OCI-LY7 (cell line): ENCODE data around the gene TALDO1. TPM values are rescaled to one million over a fixed set of nuclear protein-coding genes. Genes with fewer than 3 reads are reported as not detected.

Experiments
- BruUV-seq: library from RNA; stranded (reverse); fragments of 400-500 nt; replicated peaks from 2 replicates; lab custom pipeline; 2021; lab: Mats Ljungman, UMichigan
- CTCF ChIA-PET: fragments of 300-600 bp; sonication (Branson Sonifier 250); formaldehyde crosslinking; loops from one replicate; lab custom pipeline; 2022; ENCODE audit warnings: antibody characterized with exemption; ENCODE audit not compliant: unreplicated experiment; lab: Charles Lee
- POLR2A ChIA-PET: fragments of 300-600 bp; sonication (Branson Sonifier 250); formaldehyde crosslinking; loops from one replicate; lab custom pipeline; 2022; ENCODE audit warnings: antibody characterized with exemption; lab: Charles Lee
- DNase-seq: peaks from one replicate; pipeline ENCODE4 v3.0.0-alpha.2; 2015; ENCODE audit warnings: low spot score
- H2AFZ ChIP-seq: fragments of 200-600 bp; sonication (generic), shearing (Covaris generic); 2 replicates; pipeline ENCODE4 v1.6.1; 2014; ENCODE audit warnings: mild to moderate bottlenecking, antibody characterized with exemption, low read length, moderate library complexity
- H3K27ac ChIP-seq: fragments of 200-600 bp; sonication (generic); 2 replicates; pipeline ENCODE4 v1.5.1; 2014; ENCODE audit warnings: mixed run types, low read depth, mild to moderate bottlenecking, moderate library complexity, low read length, inconsistent platforms; ENCODE audit not compliant: poor library complexity, severe bottlenecking
- H3K36me3 ChIP-seq: fragments of 200-600 bp; sonication (generic); 2 replicates; pipeline ENCODE4 v1.6.1; 2014; ENCODE audit warnings: mild to moderate bottlenecking, antibody characterized with exemption, low read length, moderate library complexity, mixed read lengths; ENCODE audit not compliant: insufficient read depth
- H3K4me1 ChIP-seq: fragments of 200-600 bp; sonication (generic); 2 replicates; pipeline ENCODE4 v1.5.1; 2014; ENCODE audit warnings: mild to moderate bottlenecking, low read length; ENCODE audit not compliant: insufficient read depth, poor library complexity, severe bottlenecking
- H3K4me2 ChIP-seq: fragments of 200-600 bp; sonication (generic); 2 replicates; pipeline ENCODE4 v1.6.1; 2014; ENCODE audit warnings: mild to moderate bottlenecking, low read length
- H3K4me3 ChIP-seq: fragments of 200-600 bp; sonication (generic); 2 replicates; pipeline ENCODE4 v1.5.1; 2014; ENCODE audit warnings: mild to moderate bottlenecking, low read depth, low read length; ENCODE audit not compliant: poor library complexity, severe bottlenecking
- H3K79me2 ChIP-seq: fragments of 200-600 bp; sonication (generic); 2 replicates; pipeline ENCODE4 v1.6.1; 2016; ENCODE audit warnings: low read depth, mild to moderate bottlenecking, low read length, moderate library complexity, mixed read lengths; ENCODE audit not compliant: insufficient read depth
- H3K9me2 ChIP-seq: fragments of 200-600 bp; sonication (generic); 2 replicates; pipeline ENCODE4 v1.6.1; 2016; ENCODE audit warnings: mild to moderate bottlenecking, low read length, mixed read lengths; ENCODE audit not compliant: insufficient read depth
- H3K9me3 ChIP-seq: fragments of 200-600 bp; sonication (generic); 2 replicates; pipeline ENCODE4 v1.6.1; 2014; ENCODE audit warnings: mild to moderate bottlenecking, mixed run types, low read length, mixed read lengths
- H4K20me1 ChIP-seq: fragments of 200-600 bp; sonication (generic); 2 replicates; pipeline ENCODE4 v1.6.1; 2014; ENCODE audit warnings: mild to moderate bottlenecking, antibody characterized with exemption, low read length, moderate library complexity, mixed read lengths; ENCODE audit not compliant: insufficient read depth
- CTCF ChIP-seq: fragments of 200-600 bp; sonication (generic); conservative IDR thresholded peaks from 2 replicates; pipeline ENCODE4 v1.5.1; 2014; ENCODE audit warnings: mild to moderate bottlenecking, antibody characterized with exemption, low read length, moderate library complexity, mixed read lengths
- EZH2phosphoT487 ChIP-seq: fragments of 200-600 bp; sonication (generic); IDR thresholded peaks from 2 replicates; pipeline ENCODE4 v1.6.1; 2018; ENCODE audit warnings: low read depth, borderline replicate concordance, mild to moderate bottlenecking, mixed run types, antibody characterized with exemption, low read length, moderate library complexity, mixed read lengths
- intact Hi-C: fragments of 100-400 bp; cut with micrococcal nuclease; formaldehyde crosslinking; loops from one replicate; pipeline ENCODE4 v1.10.0; 2022; ENCODE audit not compliant: unreplicated experiment
- total RNA-seq, 2 experiments: library from RNA; depleted of rRNA in 1 of 2; stranded (reverse); fragments of >200 nt in 1 of 2; shearing (Covaris generic) in 1 of 2; gene quantifications; 2 replicates each; pipeline ENCODE4 v1.2.3, GENCODE V29; 2014 to 2022

Gene TALDO1
- total RNA-seq, 2 experiments from 2014 or later, result 172 to 226 TPM

- Histone ChIP-seq H3K27ac (no peak overlapping the region), H4K20me1 (no peaks in the 10 kb centered on the region), H3K36me3 (peaks cover 25% of the 10 kb centered on the region; the same call in 1 of the 2 replicates), H3K9me2 (no peaks in the 10 kb centered on the region), H3K9me3 (no peaks in the 10 kb centered on the region), H3K4me3 (no peak overlapping the region), H2AFZ (no peak overlapping the region), H3K79me2 (peaks cover 13% of the 10 kb centered on the region; the same call in 1 of the 2 replicates), H3K4me2 (peak overlapping the region; percentile 98), H3K4me1 (peaks cover 28% of the 10 kb centered on the region)
- TF ChIP-seq CTCF (no peak), EZH2phosphoT487 (no peak)
- BruUV-seq, result no TSS peak
- ChIA-PET CTCF (no interaction called here), POLR2A (no interaction called here)
- intact Hi-C loops, result no loop called here
- no peak for DNase-seq
These were observed 46.9 kb downstream of the TALDO1 start for GRCh38 chr11:794013-794765.

GRCh38 chr11:794766-795633 is 47.7 kb downstream of the TALDO1 start:
- H3K79me2 ChIP-seq, result peaks cover 8% of the 10 kb centered on the region; the same call in 1 of the 2 replicates
- POLR2A ChIA-PET, result interaction anchor here (0.9 to 1.4 kb wide), 3 partner anchors 11 to 68 kb away, joined by 3 to 4 read pairs (median 4); partner anchors contain the start of gene RPLP2
- BruUV-seq, result no TSS peak
- H3K4me1 ChIP-seq, result peaks cover 28% of the 10 kb centered on the region
- peak overlapping the region; percentile 93 for H3K4me3 ChIP-seq
- H3K4me2 ChIP-seq, result peak overlapping the region; percentile 98
- peaks cover 33% of the 10 kb centered on the region; the same call in 1 of the 2 replicates for H3K36me3 ChIP-seq
- H3K27ac ChIP-seq, result peak overlapping the region; percentile 57
- H4K20me1 ChIP-seq, result no peaks in the 10 kb centered on the region
- H2AFZ ChIP-seq, result no peak overlapping the region
- TF ChIP-seq CTCF (no peak), EZH2phosphoT487 (no peak)
- intact Hi-C loops, result loop anchor here (5.0 kb wide), 2 partner anchors 48 to 228 kb away; partner anchors contain the start of gene TALDO1
- no peaks in the 10 kb centered on the region for H3K9me3 ChIP-seq
- peak; percentile 65 for DNase-seq
- no peaks in the 10 kb centered on the region for H3K9me2 ChIP-seq
- CTCF ChIA-PET, result no interaction called here
